ENCODE measurements around the gene PARD3B.

The PARD3B gene

GRCh38 chr2:205643391-205643885 is 1098.2 kb downstream of the PARD3B start:
- no peak overlapping the region for H3K4me3 ChIP-seq (ENCODE audit: low read depth, low read length)
- TF ChIP-seq MAX (IDR thresholded peaks at IDR 0.05; ENCODE audit: low read depth, low read length) (no peak), CTCF (IDR thresholded peaks at IDR 0.05; ENCODE audit: low read depth, low read length) (no peak), POLR2A (IDR thresholded peaks at IDR 0.05; ENCODE audit: extremely low read depth, insufficient read length) (no peak), MYC (IDR thresholded peaks at IDR 0.05; ENCODE audit: low read depth, low read length) (no peak)
- no peak for DNase-seq (ENCODE audit: low read depth)

- no peak overlapping the region for H3K4me3 ChIP-seq (ENCODE audit: low read depth, low read length)
- no peak for DNase-seq (ENCODE audit: low read depth)
- TF ChIP-seq POLR2A (IDR thresholded peaks at IDR 0.05; ENCODE audit: extremely low read depth, insufficient read length) = no peak
- no peak for TF ChIP-seq MYC (IDR thresholded peaks at IDR 0.05; ENCODE audit: low read depth, low read length)
- no peak for TF ChIP-seq CTCF (IDR thresholded peaks at IDR 0.05; ENCODE audit: low read depth, low read length)
- TF ChIP-seq MAX (IDR thresholded peaks at IDR 0.05; ENCODE audit: low read depth, low read length) = no peak
These were observed 1098.7 kb downstream of the PARD3B start for GRCh38 chr2:205644018-205644417.

GRCh38 chr2:205646680-205647079 is 1101.4 kb downstream of the PARD3B start:
- TF ChIP-seq MYC (IDR thresholded peaks at IDR 0.05; ENCODE audit: low read depth, low read length) (no peak), POLR2A (IDR thresholded peaks at IDR 0.05; ENCODE audit: extremely low read depth, insufficient read length) (no peak), CTCF (IDR thresholded peaks at IDR 0.05; ENCODE audit: low read depth, low read length) (no peak), MAX (IDR thresholded peaks at IDR 0.05; ENCODE audit: low read depth, low read length) (no peak)
- no peak overlapping the region for H3K4me3 ChIP-seq (ENCODE audit: low read depth, low read length)
- DNase-seq (ENCODE audit: low read depth) = peak; percentile 8

- no peak overlapping the region for H3K4me3 ChIP-seq (ENCODE audit: low read depth, low read length)
- DNase-seq (ENCODE audit: low read depth) = peak; percentile 8
- TF ChIP-seq MYC (IDR thresholded peaks at IDR 0.05; ENCODE audit: low read depth, low read length) = no peak
- TF ChIP-seq CTCF (IDR thresholded peaks at IDR 0.05; ENCODE audit: low read depth, low read length) = no peak
- TF ChIP-seq POLR2A (IDR thresholded peaks at IDR 0.05; ENCODE audit: extremely low read depth, insufficient read length) = no peak
- TF ChIP-seq MAX (IDR thresholded peaks at IDR 0.05; ENCODE audit: low read depth, low read length) = no peak
These were observed 1105.2 kb downstream of the PARD3B start for GRCh38 chr2:205650450-205650849.

GRCh38 chr2:205650931-205651330 is 1105.7 kb downstream of the PARD3B start:
- TF ChIP-seq POLR2A (IDR thresholded peaks at IDR 0.05; ENCODE audit: extremely low read depth, insufficient read length) (no peak), MAX (IDR thresholded peaks at IDR 0.05; ENCODE audit: low read depth, low read length) (no peak), CTCF (IDR thresholded peaks at IDR 0.05; ENCODE audit: low read depth, low read length) (no peak), MYC (IDR thresholded peaks at IDR 0.05; ENCODE audit: low read depth, low read length) (no peak)
- no peak for DNase-seq (ENCODE audit: low read depth)

More at GRCh38 chr2:205650931-205651330, 1105.7 kb downstream of the PARD3B start:
- H3K4me3 ChIP-seq (ENCODE audit: low read depth, low read length) = no peak overlapping the region
